Stimulated activated naive CD4-positive, alpha-beta T cell treated with Interleukin-2 at 50 U/mL for 16 hours (primary cell): ENCODE data around the gene HBG1.
"Not testable (repeated sequence)": the region's sequence is repeated elsewhere in the genome, so short reads cannot be mapped to it uniquely, and the experiment has no call there.

ENCODE experiments used
- DNase-seq: peaks from one replicate; lab custom pipeline; 2025; lab: John Stamatoyannopoulos, UW

Gene HBG1

DNA sequence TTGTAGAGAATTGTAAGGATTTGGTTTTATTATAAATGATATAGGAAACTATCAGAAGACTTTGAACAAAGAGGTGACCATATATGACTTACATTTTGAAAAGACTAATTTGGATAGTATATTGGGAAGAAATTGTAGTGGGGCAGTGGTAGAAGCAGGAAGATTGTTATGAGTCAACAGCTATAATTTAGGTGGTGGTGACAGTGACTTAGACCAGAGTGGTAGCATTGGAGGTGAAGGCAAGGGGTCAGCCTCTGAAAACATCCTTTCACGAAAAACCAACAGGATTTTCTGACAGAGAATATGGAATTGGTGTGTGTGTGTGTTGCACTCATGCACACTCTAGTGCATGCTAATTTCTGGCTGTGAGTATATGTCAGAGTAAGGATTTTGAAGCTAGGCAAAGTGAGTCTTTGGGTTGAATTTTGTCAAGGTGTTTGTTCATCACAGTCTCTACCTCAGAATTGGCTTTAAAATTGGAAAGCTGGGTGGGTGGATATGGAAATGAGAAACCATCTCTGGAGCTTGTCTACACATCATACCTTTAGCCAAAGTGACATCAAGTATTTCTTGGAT is 28.2 kb upstream of the HBG1 start:
- DNase-seq = no peak

DNA sequence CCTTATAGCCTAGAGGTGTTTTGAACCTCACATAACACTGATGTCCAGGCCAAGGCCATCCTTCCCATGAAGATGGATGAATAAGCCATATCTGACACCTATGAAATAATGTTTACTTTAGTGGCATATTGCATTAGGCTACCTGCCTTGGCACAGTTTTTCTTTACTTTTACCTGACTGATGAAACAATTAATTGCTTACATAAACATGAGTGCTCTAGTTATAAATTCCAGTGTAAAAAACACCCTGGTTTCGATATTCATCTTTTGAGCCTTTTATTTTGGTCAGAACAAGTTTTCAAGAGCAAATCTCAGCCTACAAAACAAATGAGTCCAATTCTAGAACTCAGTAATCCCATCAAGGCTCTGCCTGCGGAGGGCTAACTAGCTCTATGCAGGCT is 27.0 kb upstream of the HBG1 start:
- no peak for DNase-seq

DNA sequence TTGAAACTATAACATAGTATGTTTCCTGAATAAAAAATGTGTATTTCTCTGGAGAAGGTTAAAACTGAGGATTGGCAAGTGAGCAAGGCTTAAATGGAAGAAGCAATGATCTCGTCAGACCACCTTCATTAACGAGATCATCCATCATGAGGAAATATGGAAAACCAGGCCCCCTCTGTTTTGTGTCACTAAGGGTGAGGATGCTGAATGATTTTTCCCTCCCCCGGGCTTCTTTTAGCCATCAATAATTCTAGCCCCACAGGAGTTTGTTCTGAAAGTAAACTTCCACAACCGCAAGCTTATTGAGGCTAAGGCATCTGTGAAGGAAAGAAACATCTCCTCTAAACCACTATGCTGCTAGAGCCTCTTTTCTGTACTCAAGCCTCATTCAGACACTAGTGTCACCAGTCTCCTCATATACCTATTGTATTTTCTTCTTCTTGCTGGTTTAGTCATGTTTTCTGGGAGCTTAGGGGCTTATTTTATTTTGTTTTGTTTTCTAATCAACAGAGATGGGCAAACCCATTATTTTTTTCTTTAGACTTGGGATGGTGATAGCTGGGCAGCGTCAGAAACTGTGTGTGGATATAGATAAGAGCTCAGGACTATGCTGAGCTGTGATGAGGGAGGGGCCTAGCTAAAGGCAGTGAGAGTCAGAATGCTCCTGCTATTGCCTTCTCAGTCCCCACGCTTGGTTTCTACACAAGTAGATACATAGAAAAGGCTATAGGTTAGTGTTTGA is 25.9 kb upstream of the HBG1 start:
- DNase-seq = no peak

DNA sequence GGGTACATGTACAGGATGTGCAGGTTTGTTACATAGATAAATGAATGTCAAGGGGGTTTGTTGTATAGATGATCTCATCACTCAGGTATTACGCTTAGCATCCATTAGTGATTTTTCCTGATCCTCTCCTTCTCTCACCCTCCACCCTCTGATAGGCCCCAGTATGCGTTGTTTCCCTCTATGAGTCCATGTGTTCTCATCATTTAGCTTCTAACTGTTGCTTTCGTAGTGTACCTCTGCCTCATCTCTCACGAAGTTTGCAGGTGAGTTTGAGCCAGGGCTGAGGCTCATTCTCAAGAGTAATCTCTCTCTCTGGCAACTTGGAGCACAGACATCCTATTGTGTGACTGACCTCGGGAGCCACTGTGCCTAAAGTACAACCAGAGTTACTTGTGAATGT is 24.7 kb upstream of the HBG1 start:
- no peak for DNase-seq

DNA sequence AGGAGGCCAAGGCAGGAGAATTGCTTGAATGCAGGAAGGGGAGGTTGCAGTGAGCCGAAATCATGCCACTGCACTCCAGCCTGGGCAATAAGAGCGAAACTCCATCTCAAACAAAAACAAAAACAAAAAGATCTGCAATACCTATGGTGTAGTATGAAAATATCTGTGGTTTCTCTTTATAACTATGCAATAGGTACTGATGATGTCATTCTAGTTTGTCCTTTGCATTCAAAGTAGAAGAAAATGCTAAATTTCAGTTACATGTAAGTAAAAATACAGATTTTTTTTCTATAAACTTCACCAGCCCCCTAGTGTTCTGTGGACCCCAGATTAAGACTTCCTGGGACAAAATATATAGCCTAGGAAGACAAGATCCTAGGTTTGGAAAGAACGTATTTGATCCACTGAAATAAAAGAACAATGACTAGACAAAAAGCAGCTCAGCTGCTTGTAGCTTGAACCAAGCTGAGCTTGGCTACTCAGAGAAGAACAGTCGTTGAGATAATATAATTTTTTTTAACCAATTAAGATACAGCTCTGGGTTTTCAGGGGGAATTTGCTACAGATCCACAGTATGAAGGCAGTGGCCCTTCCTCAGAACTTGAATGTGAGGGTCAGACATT is 22.8 kb upstream of the HBG1 start:
- DNase-seq = no peak

DNA sequence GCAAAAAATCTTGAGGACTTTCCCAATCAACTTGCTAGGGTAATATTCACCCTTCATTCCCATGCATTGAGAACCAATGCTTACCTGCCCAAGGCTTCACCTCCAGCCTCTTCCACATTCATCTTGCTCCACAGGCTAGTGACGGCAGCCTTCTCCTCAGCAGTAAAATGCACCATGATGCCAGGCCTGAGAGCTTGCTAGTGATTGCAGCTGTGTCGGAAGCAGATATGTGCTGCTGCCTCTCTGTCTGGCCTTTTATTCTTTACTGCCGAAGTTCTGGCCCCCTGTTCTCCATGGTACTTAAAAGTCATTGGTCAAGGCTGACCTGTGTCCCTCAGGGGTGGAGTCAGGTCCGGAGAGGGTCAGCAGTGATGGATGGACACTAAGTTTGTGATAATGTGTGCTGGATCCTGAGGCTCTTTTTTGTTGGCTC is 20.1 kb upstream of the HBG1 start, which contains the start of gene HBE1:
TSS of gene HBE1 (minus strand) at position 231 of the 433 bp plus-strand sequence. CDS start at position 176, 55 bp downstream.
- no peak for DNase-seq

DNA sequence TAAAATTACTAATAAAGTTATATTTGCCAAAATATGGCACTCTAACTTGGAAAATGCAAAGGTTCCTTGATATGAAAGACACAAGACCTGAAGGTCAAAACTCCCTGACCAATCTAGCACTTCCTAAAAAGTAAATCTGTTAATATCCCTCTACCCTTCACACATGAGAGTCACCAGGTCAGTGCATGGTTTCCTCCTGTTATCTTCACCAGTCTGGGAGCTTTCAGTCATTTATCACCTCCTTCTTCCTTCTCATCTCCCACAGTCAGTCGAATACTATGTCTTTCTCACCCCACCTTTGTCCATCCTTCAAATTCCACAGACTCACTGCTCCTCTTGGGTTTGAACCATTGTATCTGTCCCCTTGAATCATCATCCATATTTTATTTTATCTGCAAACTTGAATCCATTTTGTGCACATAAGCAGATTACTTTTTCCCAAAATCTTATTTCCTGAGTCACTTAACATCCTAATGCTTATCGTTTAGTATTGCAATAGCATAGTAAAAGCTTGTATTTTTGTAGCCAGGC is 17.4 kb upstream of the HBG1 start:
- no peak for DNase-seq

DNA sequence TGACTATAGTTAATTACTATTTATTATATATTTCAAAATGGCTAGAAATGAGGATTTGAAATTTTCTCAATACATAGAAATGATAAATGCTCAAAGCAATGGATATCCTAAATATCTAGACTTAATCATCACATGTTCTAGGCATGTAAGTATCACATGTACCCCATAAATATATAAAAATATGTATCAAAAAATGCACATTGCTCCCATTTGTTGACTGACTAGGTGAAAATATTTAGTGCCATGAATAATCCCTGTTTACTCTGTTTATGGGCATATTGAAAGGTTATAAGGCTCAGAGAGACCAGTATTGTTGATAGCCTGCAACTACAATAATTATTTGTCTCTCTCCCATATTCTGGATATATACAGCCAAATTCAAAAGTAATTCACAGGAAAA is 17.0 kb upstream of the HBG1 start:
- DNase-seq = no peak

DNA sequence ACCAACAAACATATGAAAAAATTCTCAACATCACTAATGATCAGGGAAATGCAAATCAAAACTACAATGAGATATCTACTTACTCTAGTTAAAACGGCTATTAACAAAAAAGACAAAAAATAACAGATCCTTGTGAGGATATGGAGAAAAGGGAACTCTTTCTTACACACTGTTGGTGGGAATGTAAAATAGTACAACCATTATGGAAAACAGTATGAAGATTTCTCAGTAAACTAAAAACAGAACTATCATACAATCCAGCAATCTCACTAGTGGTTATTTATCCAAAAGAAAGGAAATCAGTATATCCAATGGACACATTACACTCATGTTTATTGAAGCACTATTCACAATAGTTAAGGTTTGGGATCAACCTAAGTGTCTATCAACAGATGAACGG is 16.2 kb upstream of the HBG1 start:
- no peak for DNase-seq

DNA sequence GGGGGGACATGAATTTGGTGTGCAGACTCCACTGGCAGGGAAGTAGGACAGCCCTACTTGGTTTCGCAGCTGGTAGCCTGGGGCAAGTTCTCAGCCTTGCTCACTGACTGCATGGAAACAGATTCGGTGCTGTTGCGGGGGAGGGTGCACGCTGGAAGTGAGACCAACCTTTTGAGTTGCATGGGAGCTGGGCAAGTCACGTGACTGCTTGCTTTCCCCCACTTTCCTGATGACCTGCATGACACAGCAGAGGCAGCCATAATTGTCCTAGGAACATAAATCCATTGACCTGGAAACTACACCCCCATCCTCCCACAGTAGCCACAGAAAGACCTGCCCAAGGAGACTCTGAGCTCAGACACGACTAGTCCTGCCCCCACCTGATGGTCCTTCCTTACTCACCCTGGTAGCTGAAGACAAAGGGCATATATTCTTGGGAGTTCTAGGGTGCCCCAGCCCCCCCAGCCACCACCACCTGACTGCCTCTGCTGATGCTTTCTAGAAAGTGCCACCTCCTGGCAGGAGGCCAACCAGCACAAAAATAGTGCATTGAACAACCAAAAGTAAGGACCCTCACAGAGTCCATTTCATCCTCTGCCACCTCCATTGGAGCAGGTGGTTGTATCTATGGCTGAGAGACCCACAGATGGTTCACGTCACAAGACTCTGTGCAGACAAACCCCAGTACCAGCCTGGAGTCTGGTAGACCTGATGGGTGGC is 9.0 kb upstream of the HBG1 start:
- no peak for DNase-seq

DNA sequence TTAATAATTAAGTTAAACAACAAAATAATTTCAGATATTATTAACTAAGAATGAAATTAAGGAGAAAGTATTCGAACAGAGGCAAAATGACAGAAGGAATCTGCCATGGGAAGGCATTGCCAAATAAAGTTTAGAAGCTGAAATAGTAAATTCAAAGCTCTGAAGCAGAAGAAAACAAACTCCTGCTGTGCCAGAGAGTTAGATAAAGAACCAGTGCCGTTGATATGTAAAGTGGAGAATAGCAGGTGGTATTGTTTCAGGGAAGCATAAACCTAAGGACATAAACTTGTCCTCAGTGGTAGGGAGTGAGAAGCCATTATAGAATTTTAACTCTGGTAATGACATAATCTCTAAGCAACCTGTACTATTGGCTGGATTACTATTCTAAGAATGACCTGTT is 7.6 kb upstream of the HBG1 start:
- DNase-seq = no peak

DNA sequence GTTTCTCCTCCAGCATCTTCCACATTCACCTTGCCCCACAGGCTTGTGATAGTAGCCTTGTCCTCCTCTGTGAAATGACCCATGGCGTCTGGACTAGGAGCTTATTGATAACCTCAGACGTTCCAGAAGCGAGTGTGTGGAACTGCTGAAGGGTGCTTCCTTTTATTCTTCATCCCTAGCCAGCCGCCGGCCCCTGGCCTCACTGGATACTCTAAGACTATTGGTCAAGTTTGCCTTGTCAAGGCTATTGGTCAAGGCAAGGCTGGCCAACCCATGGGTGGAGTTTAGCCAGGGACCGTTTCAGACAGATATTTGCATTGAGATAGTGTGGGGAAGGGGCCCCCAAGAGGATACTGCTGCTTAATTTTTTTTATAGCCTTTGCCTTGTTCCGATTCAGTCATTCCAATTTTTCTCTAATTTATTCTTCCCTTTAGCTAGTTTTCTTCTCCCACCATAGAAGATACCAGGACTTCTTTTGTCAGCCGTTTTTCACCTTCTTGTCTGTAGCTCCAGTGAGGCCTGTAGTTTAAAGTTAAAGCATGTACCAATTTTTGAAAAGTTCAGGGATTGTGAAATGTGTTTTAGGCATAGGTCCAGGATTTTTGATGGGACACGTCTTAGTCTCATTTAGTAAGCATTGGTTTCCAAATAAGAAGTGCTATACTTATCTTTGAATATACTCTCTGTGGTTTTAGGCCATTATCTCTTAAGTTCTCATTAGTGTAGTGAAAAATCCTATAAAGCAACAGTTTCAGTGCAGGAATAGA is 5.2 kb upstream of the HBG1 start, which contains the start of gene HBG2:
TSS of gene HBG2 (minus strand) at position 136 of the 768 bp plus-strand sequence. CDS start at position 83, 53 bp downstream.
- DNase-seq = not testable (repeated sequence)

DNA sequence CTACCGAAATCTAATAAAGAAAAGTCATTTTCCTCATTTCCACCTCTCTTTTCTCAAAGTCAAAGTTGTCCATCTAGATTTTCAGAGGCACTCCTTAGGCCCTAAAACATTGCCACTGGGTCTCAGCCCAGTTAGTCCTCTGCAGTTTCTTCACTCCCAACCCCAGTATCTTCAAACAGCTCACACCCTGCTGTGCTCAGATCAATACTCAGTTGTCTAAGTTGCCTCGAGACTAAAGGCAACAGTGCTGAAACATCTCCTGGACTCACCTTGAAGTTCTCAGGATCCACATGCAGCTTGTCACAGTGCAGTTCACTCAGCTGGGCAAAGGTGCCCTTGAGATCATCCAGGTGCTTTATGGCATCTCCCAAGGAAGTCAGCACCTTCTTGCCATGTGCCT is 4.4 kb upstream of the HBG1 start:
- not testable (repeated sequence) for DNase-seq

DNA sequence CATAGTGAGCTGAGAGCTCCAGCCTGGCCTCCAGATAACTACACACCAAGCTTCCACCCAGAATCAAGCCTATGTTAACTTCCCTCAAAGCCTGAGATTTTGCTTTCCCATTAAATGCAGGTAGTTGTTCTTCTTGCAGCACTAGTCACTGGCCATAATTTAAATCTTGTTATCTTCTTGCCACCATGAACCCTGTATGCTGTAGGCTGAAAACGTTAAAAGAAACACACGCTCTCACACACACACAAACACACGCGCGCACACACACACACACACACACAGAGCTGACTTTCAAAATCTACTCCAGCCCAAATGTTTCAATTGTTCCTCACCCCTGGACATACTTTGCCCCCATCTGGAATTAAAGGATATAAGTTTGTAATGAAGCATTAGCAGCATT is 3.8 kb upstream of the HBG1 start:
- not testable (repeated sequence) for DNase-seq

DNA sequence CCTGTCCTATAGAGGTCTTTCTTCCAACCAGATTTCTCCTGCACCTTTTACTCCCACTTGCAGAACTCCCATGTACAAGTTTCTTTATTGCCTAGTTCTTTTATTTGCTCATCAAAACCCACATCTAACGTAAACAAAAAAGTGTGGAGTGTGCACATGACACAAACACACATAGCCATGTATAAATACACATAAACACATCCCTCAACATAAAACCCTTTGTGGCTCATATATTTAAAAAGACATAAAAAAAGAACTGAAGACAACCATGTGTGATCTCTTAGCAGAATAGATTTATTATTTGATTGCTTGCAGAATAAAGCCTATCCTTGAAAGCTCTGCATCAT is 3.2 kb upstream of the HBG1 start:
- no peak for DNase-seq

DNA sequence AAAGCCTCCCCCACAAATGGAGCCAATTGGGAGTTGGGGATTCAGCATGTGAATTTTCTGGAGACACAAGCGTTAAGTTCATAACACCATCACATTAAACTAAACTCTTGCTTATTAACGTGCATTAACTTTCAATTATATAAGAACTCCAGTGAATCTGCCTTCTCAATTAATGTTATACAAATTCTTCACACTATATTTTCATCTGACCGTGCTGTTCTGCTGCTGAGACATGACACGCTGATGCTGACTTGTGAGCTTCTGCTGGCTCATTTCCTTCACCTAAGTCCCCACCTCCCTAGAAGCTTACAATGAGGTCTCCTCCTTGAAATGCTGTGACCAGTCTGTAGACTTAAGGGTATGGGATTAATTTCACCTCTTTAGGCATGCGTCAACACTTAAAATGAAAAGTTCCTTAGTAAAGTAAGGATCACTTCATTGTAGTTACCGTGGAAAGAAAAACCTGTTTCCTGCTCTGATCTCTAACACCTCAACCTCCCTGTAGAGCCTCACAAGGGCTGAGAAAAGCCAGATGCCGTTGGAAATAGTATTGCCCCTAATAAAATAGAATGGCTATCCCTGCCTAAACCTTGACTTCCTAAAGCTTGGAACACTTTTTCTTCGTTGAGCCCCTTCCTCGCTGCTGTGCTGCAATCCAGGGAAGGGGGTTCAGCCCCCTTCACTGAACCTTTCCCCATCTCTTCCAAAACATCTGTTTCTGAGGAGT is 2.7 kb upstream of the HBG1 start:
- DNase-seq = no peak

DNA sequence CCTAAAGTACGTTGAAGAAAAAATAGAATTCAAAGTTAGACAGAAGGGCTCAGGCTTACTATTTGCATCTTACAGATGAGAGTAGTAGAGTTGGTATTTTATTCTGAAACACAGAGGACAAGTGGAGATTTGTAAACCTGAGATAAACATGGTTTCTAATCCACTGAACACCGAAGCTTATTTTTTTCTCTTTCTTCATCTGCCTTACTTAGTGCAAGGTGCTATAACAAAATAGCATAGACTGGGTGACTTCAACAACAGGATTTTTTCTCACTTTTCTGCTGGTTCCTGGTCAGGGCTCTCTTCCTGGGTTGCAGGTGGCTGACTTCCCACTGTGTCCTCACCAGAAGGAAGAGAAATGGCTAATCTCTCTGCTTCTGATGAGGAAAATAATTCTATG is 2.1 kb upstream of the HBG1 start:
- no peak for DNase-seq

DNA sequence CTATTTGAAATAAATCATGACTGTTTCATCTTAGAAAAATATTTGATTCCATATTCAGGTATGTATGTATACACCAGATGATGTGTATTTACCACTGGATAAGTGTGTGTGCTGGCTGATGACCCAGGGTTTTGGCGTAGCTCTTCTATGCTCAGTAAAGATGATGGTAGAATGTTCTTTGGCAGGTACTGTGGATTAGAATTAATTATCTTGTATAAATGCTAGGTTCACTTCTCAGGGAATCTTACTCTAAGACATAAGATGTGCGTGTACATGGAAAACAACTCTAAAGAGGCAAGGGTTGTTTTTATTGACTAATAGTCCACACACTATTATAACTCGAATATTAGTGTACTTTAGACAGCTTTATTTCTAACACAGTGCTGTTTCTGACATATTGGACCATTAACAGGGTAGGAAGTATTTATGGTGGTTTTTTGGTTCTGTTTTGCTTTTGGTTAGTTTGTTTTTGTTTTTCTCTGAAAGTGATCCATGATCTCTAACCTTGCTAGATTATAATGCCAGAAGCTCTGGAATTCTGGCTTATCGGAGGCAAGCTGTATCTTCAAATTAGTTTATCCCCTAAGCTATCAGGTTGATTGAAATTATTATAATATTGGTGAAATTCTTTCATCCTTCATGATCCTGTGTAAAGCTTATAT is 1.0 kb upstream of the HBG1 start:
- DNase-seq = no peak

DNA sequence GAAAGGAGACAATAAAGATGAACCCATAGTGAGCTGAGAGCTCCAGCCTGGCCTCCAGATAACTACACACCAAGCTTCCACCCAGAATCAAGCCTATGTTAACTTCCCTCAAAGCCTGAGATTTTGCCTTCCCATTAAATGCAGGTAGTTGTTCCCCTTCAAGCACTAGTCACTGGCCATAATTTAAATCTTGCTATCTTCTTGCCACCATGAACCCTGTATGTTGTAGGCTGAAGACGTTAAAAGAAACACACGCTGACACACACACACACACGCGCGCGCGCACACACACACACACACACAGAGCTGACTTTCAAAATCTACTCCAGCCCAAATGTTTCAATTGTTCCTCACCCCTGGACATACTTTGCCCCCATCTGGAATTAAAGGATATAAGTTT is 1.2 kb downstream of the HBG1 start:
- DNase-seq = not testable (repeated sequence)

DNA sequence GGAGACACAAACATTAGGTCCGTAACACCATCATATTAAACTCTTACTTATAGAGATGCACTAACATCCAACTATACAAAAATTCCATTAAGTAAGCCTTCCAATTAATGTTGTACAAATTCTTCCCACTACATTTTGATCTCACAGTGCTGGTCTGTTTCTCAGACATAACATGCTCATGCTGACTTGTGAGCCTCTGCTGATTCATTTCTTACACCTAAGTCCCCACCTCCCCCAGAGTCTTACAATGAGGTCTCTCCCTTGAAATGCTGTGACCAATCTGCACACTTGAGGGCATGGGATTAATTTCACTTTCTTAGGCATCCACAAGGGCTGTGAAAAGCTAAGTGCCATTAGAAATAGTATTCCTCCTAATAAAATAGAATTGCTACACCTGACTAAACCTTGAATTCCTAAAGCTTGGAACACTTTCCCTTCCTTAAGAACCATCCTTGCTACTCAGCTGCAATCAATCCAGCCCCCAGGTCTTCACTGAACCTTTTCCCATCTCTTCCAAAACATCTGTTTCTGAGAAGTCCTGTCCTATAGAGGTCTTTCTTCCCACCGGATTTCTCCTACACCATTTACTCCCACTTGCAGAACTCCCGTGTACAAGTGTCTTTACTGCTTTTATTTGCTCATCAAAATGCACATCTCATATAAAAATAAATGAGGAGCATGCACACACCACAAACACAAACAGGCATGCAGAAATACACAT is 2.0 kb downstream of the HBG1 start:
- no peak for DNase-seq
